Astrocyte (in vitro differentiated cells and primary cell): ENCODE measurements around the gene LRBA. TPM values are rescaled to one million over a fixed set of nuclear protein-coding genes. Genes with fewer than 3 reads are reported as not detected.

Experiments used
- DNase-seq: peaks from one replicate; pipeline ENCODE4 v3.0.0-alpha.2; 2010; ENCODE audit warnings: low read depth
- FAIRE-seq: peaks from 2 replicates; lab custom pipeline; 2011; peaks lifted over from hg19 to GRCh38; lab: Jason Lieb, UNC
- H2AFZ ChIP-seq: 2 replicates; pipeline ENCODE4 v1.6.0; 2012; ENCODE audit warnings: low read depth, low read length, inconsistent platforms
- H3K27ac ChIP-seq: 2 replicates; pipeline ENCODE4 v1.5.1; 2011; ENCODE audit warnings: low read depth, low read length, inconsistent platforms
- H3K27me3 ChIP-seq: 2 replicates; pipeline ENCODE4 v1.6.0; 2011; ENCODE audit warnings: low read length, inconsistent platforms; ENCODE audit not compliant: insufficient read depth
- H3K36me3 ChIP-seq: 2 replicates; pipeline ENCODE4 v1.5.1; 2011; ENCODE audit warnings: low read length, inconsistent platforms; ENCODE audit not compliant: insufficient read depth
- H3K4me1 ChIP-seq: 2 replicates; pipeline ENCODE4 v1.5.1; 2011; ENCODE audit warnings: low read length, inconsistent platforms; ENCODE audit not compliant: insufficient read depth
- H3K4me2 ChIP-seq: 2 replicates; pipeline ENCODE4 v1.6.0; 2012; ENCODE audit warnings: low read length, inconsistent platforms
- H3K4me3 ChIP-seq: 2 replicates; pipeline ENCODE4 v1.5.1; 2011; ENCODE audit warnings: low read depth, mild to moderate bottlenecking, low read length, inconsistent platforms; ENCODE audit not compliant: insufficient read depth
- H3K79me2 ChIP-seq: 2 replicates; pipeline ENCODE4 v1.6.0; 2012; ENCODE audit warnings: mild to moderate bottlenecking, low read length, inconsistent platforms; ENCODE audit not compliant: insufficient read depth
- H3K9ac ChIP-seq: 2 replicates; pipeline ENCODE4 v1.6.0; 2012; ENCODE audit warnings: mild to moderate bottlenecking, low read length, inconsistent platforms
- H3K9me3 ChIP-seq: 2 replicates; pipeline ENCODE4 v1.5.1; 2012; ENCODE audit warnings: low read depth, mild to moderate bottlenecking, low read length, inconsistent platforms; ENCODE audit not compliant: insufficient read depth
- H4K20me1 ChIP-seq: 2 replicates; pipeline ENCODE4 v1.6.0; 2012; ENCODE audit warnings: low read length, inconsistent platforms; ENCODE audit not compliant: insufficient read depth
- H3K27ac Mint-ChIP-seq: one replicate; pipeline ENCODE4 v1.8.0; 2021; ENCODE audit warnings: mild to moderate bottlenecking, mixed read lengths; ENCODE audit not compliant: unreplicated experiment
- H3K27me3 Mint-ChIP-seq: one replicate; pipeline ENCODE4 v1.8.0; 2021; ENCODE audit warnings: low read depth, mixed read lengths; ENCODE audit not compliant: unreplicated experiment
- H3K36me3 Mint-ChIP-seq: one replicate; pipeline ENCODE4 v1.8.0; 2021; ENCODE audit warnings: low read depth, mixed read lengths; ENCODE audit not compliant: unreplicated experiment
- H3K4me1 Mint-ChIP-seq: one replicate; pipeline ENCODE4 v1.8.0; 2021; ENCODE audit warnings: low read depth, mixed read lengths; ENCODE audit not compliant: unreplicated experiment
- H3K4me3 Mint-ChIP-seq: one replicate; pipeline ENCODE4 v1.8.0; 2021; ENCODE audit warnings: mild to moderate bottlenecking, moderate library complexity, mixed read lengths; ENCODE audit not compliant: unreplicated experiment
- H3K9me3 Mint-ChIP-seq: one replicate; pipeline ENCODE4 v1.8.0; 2021; ENCODE audit warnings: mild to moderate bottlenecking, mixed read lengths; ENCODE audit not compliant: unreplicated experiment
- CTCF ChIP-seq: IDR thresholded peaks from 2 replicates; pipeline ENCODE4 v1.5.1; 2011; ENCODE audit warnings: low read depth, mild to moderate bottlenecking, inconsistent platforms, low read length, moderate library complexity; ENCODE audit not compliant: insufficient read depth
- EZH2 ChIP-seq: IDR thresholded peaks from 2 replicates; pipeline ENCODE4 v1.6.1; 2012; ENCODE audit warnings: mild to moderate bottlenecking, low read length, inconsistent platforms; ENCODE audit not compliant: insufficient read depth
- total RNA-seq: library from RNA; stranded (reverse); gene quantifications from 2 replicates; pipeline ENCODE4 v1.2.1, GENCODE V29; 2021

Gene LRBA
- total RNA-seq, 1 donor from 2014 or later = 25.3 TPM

GRCh38 chr4:150889306-150889705 is 125.8 kb downstream of the LRBA start:
- no peaks in the 10 kb centered on the region for H3K9me3 ChIP-seq
- H4K20me1 ChIP-seq = no peaks in the 10 kb centered on the region
- no peak overlapping the region for H3K9ac ChIP-seq
- H3K4me1 ChIP-seq = no peaks in the 10 kb centered on the region
- H3K4me3 ChIP-seq = no peak overlapping the region
- DNase-seq = no peak
- H3K36me3 Mint-ChIP-seq = peaks cover 5% of the 10 kb centered on the region
- no peak overlapping the region for H3K4me2 ChIP-seq
- no peak overlapping the region for H3K27ac ChIP-seq
- H3K4me1 Mint-ChIP-seq = no peaks in the 10 kb centered on the region
- no peaks in the 10 kb centered on the region for H3K27me3 ChIP-seq
- FAIRE-seq = no peak
- H3K9me3 Mint-ChIP-seq = no peaks in the 10 kb centered on the region
- no peaks in the 10 kb centered on the region for H3K79me2 ChIP-seq
- no peak overlapping the region for H2AFZ ChIP-seq
- H3K36me3 ChIP-seq = no peaks in the 10 kb centered on the region
- H3K27me3 Mint-ChIP-seq = no peaks in the 10 kb centered on the region
- H3K4me3 Mint-ChIP-seq = no peak overlapping the region
- no peak overlapping the region for H3K27ac Mint-ChIP-seq
- TF ChIP-seq EZH2 = no peak
- TF ChIP-seq CTCF = no peak

- Histone ChIP-seq H3K27ac (no peak overlapping the region), H3K4me3 (no peak overlapping the region), H2AFZ (no peak overlapping the region), H4K20me1 (no peaks in the 10 kb centered on the region), H3K9me3 (no peaks in the 10 kb centered on the region), H3K27me3 (no peaks in the 10 kb centered on the region), H3K4me1 (no peaks in the 10 kb centered on the region), H3K79me2 (no peaks in the 10 kb centered on the region), H3K9ac (no peak overlapping the region), H3K4me2 (no peak overlapping the region), H3K36me3 (no peaks in the 10 kb centered on the region)
- Mint-ChIP-seq H3K9me3 (no peaks in the 10 kb centered on the region), H3K4me1 (no peaks in the 10 kb centered on the region), H3K4me3 (no peak overlapping the region), H3K36me3 (peaks cover 5% of the 10 kb centered on the region), H3K27ac (no peak overlapping the region), H3K27me3 (no peaks in the 10 kb centered on the region)
- TF ChIP-seq CTCF (no peak), EZH2 (no peak)
- FAIRE-seq = no peak
- no peak for DNase-seq
These were observed 126.5 kb downstream of the LRBA start for GRCh38 chr4:150888625-150889024.

- H3K27me3 Mint-ChIP-seq = no peaks in the 10 kb centered on the region
These were observed 126.9 kb downstream of the LRBA start for GRCh38 chr4:150888217-150888616.

More at GRCh38 chr4:150888217-150888616, 126.9 kb downstream of the LRBA start:
- no peaks in the 10 kb centered on the region for H3K4me1 ChIP-seq
- H3K9me3 ChIP-seq = no peaks in the 10 kb centered on the region
- H3K4me3 ChIP-seq = no peak overlapping the region
- H3K79me2 ChIP-seq = no peaks in the 10 kb centered on the region
- no peak overlapping the region for H3K9ac ChIP-seq
- H3K4me2 ChIP-seq = no peak overlapping the region
- no peak overlapping the region for H3K27ac ChIP-seq
- TF ChIP-seq EZH2 (no peak), CTCF (no peak)
- Mint-ChIP-seq H3K4me3 (no peak overlapping the region), H3K4me1 (no peaks in the 10 kb centered on the region), H3K27ac (no peak overlapping the region), H3K9me3 (no peaks in the 10 kb centered on the region), H3K36me3 (peaks cover 4% of the 10 kb centered on the region)
- no peak for DNase-seq
- no peak for FAIRE-seq
- no peaks in the 10 kb centered on the region for H4K20me1 ChIP-seq
- H3K36me3 ChIP-seq = no peaks in the 10 kb centered on the region
- no peaks in the 10 kb centered on the region for H3K27me3 ChIP-seq
- no peak overlapping the region for H2AFZ ChIP-seq
